GM19463 (cell line): ENCODE measurements around the gene HOXA10.

ENCODE experiments used
- ATAC-seq: cut with Tn5 transposase; IDR thresholded peaks from one replicate; pipeline ENCODE4 v1.9.1; 2021; ENCODE audit warnings: mild to moderate bottlenecking, moderate library complexity; ENCODE audit not compliant: unreplicated experiment

The HOXA10 gene

DNA sequence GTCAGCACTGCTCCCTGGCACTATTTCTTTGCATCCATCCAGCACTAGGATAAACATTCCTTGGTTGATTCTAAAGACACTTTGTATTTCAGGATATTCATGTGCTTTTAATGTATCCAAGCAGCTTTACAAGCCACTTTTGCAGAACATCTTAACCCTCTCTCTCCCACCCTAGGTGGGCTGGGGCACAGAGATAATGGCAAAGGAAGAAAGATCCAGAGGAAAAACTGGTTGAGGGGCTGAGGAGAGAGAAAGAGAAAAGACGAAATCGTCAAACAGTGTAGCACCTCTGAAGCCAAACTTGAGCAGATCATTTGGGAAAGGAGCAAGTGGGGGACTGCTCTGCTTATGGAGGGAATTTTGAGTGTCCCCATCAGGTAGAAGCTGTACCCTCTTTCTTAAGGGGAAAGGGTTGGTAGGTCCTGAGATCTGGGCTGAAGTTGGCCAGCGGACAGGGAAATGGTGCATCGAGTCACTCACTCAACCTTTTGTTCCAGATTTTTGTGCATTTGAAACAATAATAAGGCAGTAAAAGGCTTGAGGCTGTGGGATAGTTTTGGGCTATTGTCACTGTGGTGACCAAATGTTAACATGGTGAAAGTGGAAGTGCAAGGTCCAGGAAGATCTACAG, 30.0 kb upstream of the HOXA10 start:
- ATAC-seq = no peak

DNA sequence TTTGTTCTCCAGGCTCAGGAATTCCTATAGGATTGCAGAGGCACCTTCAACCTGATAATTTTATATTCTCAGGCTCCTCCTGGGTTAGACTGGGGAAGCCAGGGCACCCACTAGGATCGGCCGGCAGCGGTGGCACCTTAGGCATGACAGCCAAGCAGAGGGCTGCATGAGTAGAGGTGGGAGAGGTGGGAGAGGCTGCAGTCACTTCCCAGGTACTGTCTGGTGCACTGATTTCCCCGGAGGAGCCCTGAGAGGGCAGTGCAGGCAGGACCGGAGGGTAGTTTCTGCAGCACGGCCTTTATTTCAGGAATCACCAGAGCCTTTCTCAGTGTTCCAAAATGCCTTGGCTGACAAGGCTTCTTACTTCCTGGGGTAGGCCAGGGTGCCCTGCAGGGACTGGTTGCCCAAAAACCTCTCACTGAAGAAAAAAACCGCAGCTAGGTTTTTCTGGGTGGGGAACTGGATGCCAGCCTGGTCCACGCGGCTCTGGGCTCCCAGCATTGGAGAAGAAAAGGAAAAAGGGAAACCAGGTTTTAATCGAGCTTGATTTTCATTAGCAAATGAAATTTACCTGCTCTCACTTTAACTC, 29.3 kb upstream of the HOXA10 start:
- no peak for ATAC-seq

DNA sequence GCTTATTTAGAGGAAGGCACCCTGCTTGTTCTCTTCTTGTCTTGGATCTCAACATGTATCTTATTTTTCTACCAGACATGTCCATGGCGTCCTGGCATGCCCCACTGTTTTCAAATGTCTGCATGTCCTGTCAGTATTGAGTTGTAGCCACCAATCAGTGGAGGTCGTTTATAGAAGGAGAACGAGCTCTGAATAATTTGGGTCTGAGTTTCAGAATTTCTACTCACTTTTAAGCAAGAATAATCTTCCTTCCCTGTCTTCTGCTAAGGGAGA, 28.7 kb upstream of the HOXA10 start:
- no peak for ATAC-seq

GRCh38 chr7:27202018-27202861, 28.1 kb upstream of the HOXA10 start:
- no peak for ATAC-seq

- ATAC-seq = no peak
Observed at GRCh38 chr7:27201580-27202017, 27.5 kb upstream of the HOXA10 start.

- ATAC-seq = no peak
Observed at GRCh38 chr7:27200761-27201579, 26.9 kb upstream of the HOXA10 start.

GRCh38 chr7:27199849-27200760, 26.0 kb upstream of the HOXA10 start, which contains the start of gene HOXA13:
TSS of gene HOXA13 (minus strand) at chr7:27200091. CDS start at chr7:27200077, 14 bp downstream.
- ATAC-seq = no peak

DNA sequence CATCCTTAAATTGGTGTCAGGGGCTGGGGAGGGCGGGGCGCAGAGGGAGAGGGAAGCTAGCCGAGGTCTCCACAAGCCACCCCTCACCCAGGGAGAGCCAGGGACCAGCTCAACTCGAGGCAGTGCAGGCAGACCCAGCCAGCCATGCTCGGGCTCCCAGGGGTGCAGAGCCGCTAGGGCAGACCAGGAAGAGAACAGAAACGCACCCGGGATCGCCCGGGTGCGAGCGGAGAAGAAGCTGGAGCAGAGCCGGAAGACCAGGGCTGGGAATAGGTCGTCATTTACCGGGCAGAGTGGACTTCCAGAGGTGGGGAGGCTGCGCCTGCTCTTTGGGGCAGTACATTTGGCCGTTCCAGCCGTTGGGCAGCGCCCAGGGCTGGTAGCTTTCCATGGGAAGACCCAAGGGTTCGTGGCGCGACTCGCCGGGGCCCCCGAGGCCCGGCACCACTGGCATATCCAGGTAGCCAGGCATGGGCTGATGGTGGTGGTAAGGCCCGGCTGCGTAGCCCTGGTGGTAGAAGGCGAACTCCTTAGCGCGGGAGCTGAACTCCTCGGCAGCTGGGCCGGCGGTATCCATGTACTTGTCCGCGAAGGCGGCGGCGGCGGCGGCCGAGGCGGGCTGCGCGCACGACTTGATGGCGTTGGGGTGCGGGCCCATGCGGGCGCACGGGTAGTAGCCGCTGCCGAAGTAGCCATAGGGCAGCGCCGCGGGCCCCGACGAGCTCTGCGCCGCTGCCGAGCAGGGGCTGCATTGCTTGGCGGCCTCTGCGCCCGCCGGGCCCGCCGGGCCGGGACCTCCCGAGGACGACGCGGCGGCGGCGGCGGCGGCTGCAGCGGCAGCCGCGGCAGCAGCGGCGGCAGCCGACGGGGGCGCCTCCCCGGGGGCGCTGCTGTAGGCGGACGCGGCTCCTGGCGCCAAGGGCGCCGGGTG, 25.0 kb upstream of the HOXA10 start:
- ATAC-seq = no peak

GRCh38 chr7:27198138-27198841, 24.2 kb upstream of the HOXA10 start:
- no peak for ATAC-seq

- ATAC-seq = no peak
Observed at GRCh38 chr7:27197137-27198042, 23.3 kb upstream of the HOXA10 start.

DNA sequence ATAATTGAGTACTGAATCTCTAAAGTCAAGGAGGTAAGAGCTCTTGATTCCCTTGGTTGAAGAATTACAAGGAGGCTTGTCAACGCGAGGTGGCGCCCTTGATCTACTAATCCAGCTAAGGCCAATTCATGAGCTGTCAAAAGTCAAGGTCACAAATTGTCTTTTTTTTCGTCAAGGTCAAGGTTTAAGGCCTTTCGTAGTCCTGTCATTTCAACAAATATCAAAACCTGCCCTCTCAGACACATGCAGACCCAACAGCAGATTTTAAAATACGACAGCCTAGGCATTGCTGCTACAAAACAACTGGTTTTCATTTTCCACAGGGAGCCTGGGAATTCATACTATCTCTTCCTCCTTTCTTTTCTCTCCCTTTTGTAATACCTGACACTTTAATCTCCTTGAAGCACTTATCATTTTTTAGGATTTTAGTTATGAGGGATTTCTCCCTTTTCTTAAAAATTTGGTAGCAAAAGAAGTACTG, 22.2 kb upstream of the HOXA10 start:
- no peak for ATAC-seq

- ATAC-seq = no peak
Observed at GRCh38 chr7:27194686-27195379, 20.7 kb upstream of the HOXA10 start.

- no peak for ATAC-seq
Observed at GRCh38 chr7:27194002-27194352, 19.9 kb upstream of the HOXA10 start.

DNA sequence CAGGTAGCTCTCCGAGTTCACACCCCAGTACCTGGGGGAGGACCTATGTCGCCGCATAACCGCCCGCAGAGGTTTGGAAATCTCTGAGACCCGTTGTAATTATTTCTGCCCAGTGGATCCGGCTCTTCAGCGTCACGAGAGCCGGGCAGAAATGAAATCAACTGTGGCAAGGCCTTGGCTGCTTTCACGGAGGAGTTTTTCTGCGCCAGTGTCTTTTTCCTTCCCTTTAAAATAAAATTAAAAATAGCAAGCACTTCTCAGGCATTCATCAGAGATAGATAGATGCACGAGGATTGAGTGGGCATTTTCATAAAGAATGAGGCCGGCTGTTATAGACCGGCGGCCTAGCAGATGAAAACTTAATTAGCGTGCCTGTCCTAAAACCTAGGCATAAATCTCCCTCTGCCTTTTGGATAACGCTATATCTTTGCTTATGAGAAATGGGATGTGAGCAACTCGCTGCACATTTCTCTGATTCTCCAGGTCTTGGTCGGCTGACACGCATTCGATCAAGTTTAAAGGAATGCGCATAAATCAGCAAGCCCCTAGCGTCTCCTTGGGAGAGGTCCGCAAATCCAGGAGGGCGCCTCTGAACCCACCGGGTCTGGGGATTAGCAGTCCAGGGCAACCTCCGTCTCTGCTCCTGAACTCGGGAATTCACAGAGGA, 19.3 kb upstream of the HOXA10 start:
- no peak for ATAC-seq

- no peak for ATAC-seq
Observed at GRCh38 chr7:27192546-27193334, 18.6 kb upstream of the HOXA10 start.
